Dedifferentiated amniotic fluid mesenchymal stem cell (primary cell): ENCODE results near the gene AK8.
"Not testable (repeated sequence)": the region's sequence is repeated elsewhere in the genome, so short reads cannot be mapped to it uniquely, and the experiment has no call there.

Source experiments
- DNase-seq: peaks from one replicate; pipeline ENCODE4 v3.0.0-alpha.2; 2016; ENCODE audit errors: extremely low spot score

Gene AK8

DNA sequence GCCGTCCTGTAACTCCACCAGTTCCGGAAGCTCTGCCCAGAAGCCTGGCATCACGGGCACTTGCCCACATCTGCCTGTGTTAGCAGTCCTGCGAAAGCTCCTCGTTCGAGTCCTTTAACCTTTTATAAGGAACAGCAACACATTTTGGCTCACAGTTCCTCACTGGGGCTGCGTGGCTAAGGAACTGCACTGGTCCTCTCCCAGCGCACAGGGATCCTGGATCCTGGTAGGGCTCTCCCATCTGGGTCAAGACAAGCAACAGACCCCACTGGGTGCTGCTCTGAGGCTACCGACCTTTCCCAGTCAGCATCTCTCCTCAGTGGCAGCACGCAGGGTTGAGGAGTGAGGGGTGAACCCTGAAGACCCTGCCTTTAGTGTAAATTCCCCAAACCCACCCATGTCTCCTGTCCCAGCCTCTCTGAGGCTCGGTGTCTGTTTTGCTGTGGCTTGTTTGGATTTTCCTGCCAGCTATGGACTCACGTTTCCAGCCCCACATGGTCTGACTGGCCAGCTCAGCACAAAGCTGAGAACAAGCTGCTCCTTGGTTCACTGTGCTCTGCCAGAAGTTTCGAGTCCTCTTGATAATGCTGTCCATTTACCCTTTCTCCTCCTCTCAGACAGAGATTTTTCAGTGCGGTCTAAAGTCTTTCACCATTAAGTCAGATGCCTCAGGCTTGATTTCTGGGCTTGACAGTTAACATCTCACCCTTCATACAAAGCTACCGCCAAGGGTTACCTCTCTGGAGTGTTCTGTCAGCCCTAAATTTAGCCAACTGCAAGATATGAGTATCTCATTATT lies 80.0 kb downstream of the AK8 start:
- DNase-seq, result no peak

DNA sequence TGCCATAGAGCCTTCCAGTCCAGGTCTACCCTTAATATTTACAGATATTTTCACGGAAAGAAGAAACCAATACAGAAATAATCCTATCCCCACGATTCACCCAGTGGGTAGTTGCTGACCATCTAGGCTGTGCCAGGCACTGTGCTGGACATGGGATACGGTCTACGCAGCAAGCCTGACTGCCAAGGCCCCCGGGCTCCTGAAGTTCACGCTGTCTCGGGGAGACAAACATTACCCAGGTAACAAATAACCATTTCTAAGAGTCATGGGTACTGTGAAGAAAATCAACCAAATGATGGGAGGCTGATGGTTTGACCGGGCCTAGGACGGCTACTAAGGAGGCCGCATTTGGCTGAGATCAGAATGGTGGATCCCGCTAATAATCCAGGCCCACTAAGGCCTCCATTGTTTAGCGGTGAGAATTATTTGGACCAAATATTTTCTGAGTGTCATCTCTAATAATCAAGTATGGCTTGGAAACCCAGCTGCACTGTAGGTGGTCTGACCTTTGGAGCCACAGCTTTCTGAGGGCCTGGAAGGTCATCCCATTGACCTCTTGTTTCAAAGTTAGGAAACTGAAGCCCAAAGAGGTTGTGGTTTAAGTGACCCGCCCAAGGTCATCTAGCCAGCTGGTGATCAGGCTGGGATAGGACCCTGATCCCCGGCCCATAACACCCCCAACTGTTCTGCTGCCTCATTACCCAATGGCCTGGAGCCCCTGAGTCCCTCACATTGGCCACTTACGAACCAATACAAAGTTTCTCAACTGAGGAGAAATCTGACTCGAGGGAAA lies 82.4 kb downstream of the AK8 start:
- no peak for DNase-seq

DNA sequence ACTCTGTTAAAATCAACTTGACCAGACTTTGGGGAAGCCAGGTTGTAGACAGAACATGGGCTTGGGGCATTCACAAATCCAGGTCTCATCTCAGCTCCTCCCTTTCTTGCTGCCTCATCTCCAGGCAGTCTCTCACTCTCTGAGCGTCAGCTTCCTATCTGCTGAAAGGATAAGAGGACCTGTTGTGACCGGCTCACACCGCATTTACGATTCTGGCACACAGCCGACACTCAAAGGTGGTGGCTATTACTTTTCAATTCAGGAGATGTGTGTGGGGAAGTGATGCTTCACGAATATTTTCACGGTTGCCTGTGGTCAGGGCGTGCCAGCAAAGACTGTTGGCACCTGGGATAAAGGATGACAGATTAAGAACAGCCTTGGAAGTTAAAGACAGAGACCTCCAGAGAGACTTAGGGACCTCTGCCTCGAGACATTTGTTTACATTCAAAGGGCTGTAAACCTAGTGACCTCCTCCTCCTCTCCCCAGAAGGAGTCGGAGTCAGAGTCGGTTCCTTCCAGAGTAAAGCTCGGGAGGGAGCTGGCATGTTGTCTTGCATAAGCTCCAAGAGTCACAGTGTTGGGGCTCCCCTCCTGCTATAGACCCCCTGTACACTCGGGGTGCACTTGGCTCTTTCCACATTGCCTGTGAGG lies 83.2 kb downstream of the AK8 start:
- DNase-seq, result no peak

DNA sequence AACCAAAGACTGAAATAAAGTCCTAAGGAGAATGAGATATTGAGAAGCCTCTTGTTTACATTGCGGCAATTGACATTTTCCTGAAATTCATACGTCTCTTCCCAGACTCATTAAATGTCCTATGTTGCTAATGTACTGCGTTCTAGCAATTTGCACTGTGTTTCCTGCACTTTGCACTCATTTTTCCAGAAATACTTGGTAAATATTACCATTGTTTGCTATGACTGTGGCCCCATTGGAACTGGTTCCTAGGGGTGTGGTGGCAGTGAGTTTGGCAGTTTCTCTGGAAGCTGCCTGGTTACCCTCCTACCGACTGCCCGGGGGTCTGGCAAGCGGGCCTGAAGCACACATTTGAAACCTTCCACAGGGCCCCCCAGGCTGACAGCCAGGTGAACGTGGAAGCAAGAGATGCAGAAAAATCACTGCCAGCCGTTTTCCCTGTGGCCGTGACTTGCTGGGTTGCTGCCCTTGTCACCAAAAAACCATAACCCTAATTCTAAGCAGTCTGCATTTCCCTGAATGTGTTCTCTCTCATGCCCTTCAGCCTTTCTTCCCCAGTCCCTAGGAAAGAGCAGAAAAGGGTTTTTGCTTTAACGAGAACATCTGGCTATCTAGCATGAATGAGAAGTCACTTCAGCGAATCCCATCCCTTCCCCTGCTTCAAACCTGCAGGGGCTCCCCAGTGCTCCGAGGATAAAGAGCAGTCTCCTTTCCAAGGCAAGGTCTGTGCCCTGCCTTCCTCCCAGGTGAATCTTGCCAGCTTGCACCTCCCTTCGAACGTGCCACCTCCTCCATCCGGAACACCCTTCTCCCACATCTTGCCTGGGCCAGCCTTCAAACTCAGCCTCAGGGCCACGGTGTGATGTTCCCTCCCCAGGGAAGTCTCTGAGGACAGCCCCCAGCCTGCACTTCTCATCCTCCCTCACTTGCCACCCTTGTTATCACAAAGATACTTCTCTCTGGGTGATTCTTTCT lies 84.2 kb downstream of the AK8 start:
- no peak for DNase-seq

DNA sequence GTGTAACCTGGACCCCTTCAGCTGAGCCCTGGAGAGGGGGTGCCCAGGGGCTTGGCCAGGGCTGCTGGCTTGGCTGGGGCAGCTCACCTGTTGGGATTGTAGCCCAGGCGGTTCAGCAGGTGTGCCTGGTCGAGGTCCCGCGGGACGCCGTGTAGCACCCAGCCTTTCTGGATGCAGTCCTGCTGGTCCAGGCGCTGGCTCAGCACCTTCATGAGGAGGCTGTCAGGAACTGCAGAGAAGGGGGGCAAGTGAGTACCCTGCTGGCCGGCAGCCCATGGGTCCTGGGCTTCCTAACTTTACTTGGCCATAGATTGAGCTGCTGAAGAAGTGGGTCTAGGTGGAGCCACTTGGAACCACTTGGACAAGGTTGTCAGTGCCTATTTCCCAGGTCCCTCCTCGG lies 85.5 kb downstream of the AK8 start:
- no peak for DNase-seq

DNA sequence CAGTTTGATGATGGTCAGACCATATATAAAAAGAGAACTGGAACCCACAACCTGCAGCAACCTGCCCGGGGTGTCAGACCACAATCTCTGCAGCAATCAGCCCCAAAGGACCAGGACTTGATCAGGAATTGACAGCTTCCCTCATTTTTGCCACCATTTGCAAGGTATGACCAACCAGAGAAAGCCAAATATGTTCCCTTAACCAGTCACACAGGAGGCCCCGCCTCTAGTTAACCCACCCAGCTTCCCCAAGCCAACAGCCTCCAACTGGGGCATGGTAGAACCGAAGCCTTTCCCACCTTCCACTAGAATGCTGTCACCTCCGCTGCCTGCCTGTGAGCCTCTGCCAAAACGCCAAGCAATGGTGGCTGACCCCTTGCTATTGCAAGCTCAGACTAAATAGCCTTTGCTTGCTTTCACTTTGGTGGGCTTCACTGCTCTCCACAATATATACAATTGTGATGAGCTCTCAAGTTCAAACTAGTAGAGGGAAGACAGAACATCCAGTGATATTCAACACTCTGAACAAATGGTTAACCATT lies 86.3 kb downstream of the AK8 start:
- DNase-seq, result no peak

DNA sequence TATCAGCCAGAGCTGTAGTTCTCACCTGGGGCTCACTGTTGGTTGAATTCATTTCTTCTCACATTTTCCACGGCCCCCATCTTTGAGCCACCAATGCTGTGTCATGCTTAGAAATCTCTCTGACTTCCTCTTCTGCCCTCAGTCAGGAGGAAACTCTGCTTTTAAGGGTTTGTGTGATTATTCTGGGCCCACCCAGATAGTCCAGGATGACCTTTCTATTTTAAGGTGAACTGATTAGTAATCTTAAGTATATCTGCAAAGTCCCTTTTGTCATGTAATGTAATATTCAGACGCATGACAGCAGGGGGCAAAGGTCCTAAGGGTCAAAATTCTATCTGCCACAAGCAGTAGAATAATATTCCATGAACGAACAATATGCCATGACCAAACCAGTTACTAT lies 88.4 kb downstream of the AK8 start:
- DNase-seq, result no peak

DNA sequence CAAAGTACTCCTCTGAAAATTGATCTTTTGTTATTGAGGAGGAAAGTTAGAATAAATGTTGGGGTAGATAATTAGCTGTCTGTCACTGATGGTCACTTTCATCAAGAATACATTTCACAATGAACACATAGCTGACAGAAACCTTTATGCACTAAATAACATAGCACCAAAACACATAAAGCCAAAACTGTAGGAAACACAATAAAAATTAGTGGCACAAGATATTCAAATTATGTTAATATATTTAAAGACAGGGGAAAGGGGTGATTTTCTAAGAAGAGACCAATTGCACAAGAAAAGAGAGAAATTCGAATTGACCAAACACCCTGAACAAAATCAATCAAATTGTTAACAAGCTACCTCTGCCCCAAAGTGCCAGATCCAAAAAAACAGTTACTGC lies 89.7 kb downstream of the AK8 start:
- no peak for DNase-seq

DNA sequence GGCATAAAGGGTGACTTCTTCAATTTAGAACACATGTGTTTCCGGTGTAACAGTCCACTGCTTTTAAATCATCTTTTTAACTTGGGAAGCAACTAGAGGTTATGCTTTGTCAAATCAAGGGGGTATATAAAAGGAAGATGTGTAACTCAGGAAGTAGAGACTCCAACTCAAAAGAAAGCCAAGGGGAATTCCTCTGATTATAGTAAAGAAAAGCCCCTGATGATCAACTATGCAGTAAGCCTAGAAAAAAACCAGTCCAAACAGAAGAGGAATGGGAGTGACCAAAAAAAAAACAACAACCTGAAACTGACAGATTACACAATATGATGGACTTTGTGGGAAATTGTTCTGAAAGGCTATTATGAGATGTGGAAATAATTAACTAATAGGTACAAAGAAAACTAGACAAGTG lies 90.3 kb downstream of the AK8 start:
- DNase-seq, result no peak

DNA sequence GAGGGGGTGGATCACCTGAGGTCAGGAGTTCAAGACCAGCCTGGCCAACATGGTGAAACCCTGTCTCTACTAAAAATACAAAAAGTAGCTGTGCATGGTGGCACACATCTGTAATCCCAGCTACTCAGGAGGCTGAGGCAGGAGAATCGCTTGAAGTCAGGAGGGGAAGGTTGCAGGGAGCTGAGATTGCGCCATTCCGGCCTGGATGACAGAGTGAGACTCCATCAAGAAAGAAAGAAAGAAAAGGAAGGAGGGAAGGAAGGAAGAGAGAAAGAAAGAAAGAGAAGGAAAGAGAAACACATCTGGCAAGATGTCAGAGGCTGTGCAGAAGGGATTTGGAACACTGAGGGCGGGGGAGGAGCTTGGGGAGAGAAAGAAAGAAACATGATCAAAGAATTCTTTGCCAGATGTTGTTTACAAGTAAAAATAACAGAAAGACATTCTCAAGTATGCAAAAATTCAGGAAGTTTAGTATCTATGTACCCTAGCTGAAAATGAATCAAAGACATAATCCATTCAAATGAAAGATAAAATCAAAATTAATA lies 93.7 kb downstream of the AK8 start:
- no peak for DNase-seq

DNA sequence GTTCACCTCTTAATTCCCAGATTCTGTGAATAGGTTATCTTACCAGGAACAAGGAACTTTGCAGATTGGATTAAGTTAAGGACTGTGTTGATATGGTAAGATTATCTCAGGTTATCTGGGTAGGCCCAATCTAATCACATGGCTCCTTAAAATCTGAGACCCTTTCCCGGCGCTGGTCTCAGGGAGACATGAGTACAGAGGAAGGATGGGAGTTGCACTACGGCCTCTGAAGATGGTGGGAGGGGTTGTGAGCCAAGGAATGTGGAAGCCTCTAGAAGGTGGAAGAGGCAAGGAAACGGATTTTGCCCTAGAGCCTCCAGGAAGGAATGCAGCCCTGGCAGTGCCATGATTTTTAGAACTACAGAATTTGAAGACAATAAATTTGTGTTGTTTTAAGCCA lies 95.1 kb downstream of the AK8 start:
- DNase-seq, result no peak

DNA sequence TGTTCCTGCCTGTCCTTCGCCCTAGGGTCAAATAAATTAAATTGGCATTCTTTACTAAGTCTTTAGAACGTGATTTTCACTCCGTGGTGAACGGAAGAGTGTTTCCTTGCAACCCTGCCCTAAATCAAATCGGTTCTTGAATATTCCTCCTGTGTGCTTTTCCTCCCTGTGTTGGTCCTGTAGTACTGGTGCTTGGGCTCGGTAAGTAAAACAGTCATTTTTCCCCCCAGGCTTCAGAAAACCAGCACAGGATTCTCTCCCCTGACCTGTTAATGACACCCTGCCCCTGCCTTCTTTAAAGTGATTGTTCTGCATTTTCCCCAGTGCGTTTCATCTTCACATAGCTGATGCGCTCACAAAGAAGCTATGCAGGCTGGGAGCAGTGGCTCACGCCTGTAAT lies 96.0 kb downstream of the AK8 start:
- no peak for DNase-seq

DNA sequence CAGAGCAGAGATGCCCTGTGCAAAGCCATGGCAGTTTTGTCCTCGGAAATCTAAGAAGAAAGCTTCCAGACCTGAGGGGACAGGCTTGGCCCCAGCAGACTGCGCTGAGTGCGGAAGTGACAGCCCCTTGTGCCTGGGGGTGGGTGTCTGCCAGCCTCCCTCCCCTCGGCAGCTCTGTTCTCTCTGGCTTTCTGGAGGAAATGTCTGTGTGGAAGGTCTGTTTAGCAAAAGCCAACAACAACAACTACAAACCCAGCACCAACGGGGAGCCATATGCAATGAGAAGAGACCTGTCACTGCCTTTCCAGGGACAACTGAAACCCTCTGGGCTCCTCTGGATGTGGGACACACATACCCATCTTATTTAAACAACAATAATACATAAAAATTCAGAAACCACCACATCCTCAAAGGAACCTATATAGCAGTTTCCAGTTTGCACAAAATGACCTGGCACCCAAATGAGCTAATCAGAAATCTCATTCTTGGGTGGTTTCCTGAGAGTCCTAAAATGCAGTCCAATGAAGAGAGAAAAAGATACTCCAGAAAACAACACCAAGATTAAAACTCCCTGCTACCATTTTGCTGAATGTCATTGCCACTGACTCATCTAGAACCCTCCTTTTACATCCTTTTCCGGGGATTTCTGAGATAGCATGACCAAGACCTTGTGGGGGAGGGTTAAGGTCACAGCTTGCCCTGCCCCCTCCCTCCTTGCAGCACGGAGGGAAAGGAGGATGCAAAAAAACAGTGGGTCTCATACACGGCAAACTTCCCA lies 97.7 kb downstream of the AK8 start:
- DNase-seq, result no peak

DNA sequence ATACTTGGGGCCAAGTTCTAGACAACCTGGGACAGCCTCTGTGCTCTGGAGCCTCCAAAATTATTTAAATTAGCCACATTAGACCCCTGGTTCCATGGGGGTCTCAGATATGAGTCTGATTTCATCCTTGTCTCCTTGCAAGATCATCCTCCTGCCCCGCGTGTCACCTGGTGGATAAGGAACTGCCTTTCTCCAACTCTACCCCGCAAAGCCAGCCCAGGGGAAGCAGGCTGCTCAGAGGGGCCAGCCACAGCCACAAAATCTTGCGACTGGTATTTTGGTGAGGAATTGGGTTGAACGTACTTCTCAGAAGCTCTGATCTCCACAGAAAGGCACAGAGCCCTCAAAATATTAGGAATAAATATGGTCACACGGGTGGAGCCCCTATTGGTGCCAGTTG lies 101.2 kb downstream of the AK8 start:
- no peak for DNase-seq

DNA sequence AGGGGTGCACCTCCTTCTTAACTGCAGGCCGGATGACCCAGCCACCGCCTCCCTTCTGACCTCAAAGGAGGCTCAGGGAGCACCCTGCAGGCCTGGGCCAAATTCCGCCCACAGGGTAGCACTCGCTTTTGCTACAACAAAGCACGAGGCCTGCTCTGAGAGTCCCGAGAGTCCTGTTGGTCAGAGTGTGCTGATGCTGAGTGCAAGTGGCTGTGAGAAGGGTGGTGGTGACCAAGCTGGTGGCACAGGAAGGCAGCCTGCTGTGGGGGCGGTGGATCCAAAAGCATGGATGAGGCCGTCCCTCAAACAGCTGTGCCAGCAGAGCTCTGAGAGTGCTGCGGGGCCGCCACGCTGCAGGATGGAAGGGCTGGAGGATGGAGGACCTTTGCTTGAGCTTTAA lies 101.8 kb downstream of the AK8 start:
- DNase-seq, result no peak

DNA sequence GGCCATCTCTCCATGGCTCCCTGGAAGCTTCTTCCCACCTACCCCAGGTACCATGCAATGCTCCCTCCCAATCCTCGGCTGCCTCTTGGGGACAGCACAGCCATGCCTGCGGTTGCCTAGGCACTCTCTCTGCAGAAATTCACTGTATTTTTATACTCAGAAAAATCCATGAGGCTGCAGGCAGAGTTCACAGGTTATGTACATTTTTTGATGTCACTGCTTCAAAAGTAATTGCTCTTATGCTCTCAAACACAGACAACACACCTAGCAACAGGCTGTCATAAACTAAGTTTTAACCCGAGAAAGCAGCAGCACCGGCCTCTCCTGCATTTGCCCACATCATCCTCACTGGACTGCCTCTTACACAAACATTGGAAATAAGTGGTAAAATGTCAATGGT lies 102.4 kb downstream of the AK8 start:
- DNase-seq, result no peak

DNA sequence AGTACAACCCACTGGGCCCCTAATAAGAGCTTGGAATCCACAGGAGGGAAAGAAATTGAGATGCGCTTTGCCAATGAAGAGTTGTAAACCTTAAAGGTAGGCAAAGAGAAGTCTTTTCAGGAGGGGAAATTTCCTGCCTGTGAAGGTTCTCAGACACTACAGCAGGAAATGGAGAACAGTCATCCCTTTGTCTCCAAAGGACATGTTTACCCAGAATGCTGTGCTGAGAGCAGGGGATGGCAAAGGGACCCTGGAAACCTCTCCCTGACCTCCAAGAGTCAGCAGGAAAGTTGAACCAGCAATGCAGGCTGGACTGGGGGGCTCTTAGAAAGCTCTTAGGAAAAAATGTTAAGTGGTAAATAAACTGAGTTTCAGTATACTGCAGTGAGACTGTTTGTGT lies 103.2 kb downstream of the AK8 start:
- no peak for DNase-seq

DNA sequence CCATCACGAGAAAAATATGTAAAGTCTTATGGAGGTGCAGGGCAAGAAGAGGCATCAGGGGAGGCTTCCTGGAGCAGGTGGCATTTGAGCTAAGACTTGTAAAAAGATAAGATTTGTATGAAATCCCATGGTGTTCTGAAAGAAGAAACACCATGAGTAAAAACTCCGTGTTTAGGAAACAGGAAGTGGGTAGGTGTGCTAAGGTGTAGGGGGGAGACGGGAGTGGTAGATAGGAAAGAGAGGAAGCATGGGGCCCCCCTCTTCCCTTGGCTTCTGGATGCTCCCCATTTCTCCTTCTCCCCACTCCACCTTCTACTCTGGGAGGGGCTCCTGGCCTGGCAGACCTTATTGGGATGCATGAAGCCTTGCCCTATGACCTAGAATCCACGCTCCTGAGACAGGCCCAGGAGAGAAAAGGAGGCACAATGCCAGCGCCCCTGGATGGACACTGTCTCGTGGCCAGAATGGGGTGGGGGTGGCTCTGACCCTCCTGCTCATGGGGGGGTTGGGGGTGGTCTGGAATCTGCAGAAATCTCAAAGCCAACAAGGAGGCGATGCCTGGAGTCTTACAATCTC lies 104.2 kb downstream of the AK8 start:
- DNase-seq, result no peak

DNA sequence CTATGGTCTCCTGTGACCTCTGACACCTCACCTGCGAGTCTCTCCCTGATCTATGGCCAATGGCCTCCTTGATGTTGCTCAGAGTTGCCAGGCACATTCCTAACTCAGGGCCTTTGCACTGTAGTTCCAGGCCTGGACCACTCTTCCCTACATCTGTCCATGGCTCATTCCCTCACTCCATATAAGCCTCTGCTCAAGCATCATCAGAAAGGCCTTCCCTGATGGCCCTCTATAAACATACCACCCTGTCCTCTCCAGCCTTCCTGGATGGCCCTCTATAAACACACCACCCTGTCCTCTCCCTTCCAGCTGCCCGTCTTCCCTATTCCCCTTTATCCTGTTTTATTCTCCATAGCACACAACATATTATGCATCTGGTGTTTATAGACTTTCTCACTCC lies 105.0 kb downstream of the AK8 start:
- DNase-seq, result no peak

DNA sequence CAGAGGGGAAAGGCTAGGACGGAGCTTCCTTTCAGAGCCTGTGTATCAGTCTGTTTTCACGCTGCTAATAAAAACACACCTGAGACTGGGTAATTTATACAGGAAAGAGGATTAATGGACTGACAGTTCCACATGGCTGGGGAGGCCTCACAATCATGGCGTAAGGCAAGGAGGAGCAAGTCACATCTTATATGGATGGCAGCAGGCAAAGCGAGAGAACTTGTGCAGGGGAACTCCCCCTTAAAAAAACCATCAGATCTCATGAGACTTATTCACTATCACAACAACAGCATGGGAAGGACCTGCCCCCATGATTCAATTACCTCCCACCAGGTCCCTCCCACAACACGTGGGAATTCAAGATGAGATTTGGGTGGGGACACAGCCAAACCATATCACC lies 106.3 kb downstream of the AK8 start:
- not testable (repeated sequence) for DNase-seq
